Measurements from ENCODE around the gene ADAM33. TPM values are rescaled to one million over a fixed set of nuclear protein-coding genes. Genes with fewer than 3 reads are reported as not detected.

The ADAM33 gene
- total RNA-seq, 6 donors from 2014 or later: 2.3 to 26.2 (median 10.5) TPM

DNA sequence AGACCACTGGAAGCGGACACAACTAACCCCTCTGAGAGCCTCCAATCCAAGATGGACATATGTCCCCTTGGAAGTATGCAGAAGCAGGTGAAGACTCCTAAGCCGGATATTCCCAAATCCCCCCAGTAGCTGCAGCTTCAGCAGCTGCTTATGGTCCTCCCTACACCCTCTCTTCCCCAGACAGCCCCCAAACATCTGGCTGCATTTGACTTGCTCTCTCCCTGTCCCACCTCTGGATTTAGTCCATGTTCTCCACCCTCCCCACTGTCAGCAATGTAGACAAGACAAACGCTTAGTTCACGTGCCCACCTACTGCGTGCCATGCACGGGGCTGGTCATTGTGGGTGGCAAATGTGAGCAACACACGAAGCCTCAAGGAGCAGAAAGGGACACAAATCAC lies 4.6 kb upstream of the ADAM33 start:
- H3K36me3 ChIP-seq: no peaks in the 10 kb centered on the region
- no peak overlapping the region for H3K27ac ChIP-seq
- peaks cover 11 to 16% (median 13%) of the 10 kb centered on the region in 4 donors for H3K4me1 ChIP-seq
- TF ChIP-seq, protein P1, sequence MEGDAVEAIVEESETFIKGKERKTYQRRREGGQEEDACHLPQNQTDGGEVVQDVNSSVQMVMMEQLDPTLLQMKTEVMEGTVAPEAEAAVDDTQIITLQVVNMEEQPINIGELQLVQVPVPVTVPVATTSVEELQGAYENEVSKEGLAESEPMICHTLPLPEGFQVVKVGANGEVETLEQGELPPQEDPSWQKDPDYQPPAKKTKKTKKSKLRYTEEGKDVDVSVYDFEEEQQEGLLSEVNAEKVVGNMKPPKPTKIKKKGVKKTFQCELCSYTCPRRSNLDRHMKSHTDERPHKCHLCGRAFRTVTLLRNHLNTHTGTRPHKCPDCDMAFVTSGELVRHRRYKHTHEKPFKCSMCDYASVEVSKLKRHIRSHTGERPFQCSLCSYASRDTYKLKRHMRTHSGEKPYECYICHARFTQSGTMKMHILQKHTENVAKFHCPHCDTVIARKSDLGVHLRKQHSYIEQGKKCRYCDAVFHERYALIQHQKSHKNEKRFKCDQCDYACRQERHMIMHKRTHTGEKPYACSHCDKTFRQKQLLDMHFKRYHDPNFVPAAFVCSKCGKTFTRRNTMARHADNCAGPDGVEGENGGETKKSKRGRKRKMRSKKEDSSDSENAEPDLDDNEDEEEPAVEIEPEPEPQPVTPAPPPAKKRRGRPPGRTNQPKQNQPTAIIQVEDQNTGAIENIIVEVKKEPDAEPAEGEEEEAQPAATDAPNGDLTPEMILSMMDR (IDR thresholded peaks at IDR 0.05): no peak
- TF ChIP-seq EP300 (IDR thresholded peaks at IDR 0.05) (no peak), POLR2AphosphoS5 (IDR thresholded peaks at IDR 0.05) (no peak), POLR2A (IDR thresholded peaks at IDR 0.05) (no peak)
- 80 to 87% methylated on average over 7 of the region's 7 CpGs for WGBS, 2 donors
- H3K27me3 ChIP-seq: peaks cover 0 to 10% (median 5%) of the 10 kb centered on the region in 4 donors
- no peaks in the 10 kb centered on the region for H3K9me3 ChIP-seq
- ATAC-seq (ENCODE audit: low FRiP score in 2 of 2): no peak
- no peak overlapping the region for H3K4me3 ChIP-seq
- no peak for DNase-seq

DNA sequence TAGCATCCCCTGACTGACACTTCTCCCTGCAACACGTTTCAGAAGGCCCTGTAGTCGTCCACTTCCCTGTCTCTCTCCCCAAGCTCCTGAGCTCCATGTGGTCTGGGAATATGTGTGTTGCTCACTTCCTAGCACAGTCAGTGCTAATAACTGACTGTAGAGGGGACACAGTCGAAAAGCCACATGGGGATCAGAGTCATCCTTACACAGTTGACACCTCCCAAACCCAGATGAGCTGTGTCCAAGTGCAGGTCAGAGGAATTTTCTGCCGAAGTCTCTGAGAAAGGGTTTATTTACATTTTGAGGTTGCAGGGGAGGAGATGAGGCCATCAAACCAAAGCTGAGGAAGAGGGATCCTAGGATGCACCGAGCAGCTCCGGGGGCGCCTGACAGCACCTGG lies 3.5 kb upstream of the ADAM33 start:
- ATAC-seq (ENCODE audit: low FRiP score in 2 of 2): no peak
- no peak overlapping the region for H3K27ac ChIP-seq
- peaks cover 15 to 19% (median 17%) of the 10 kb centered on the region in 4 donors for H3K4me1 ChIP-seq
- no peak overlapping the region for H3K4me3 ChIP-seq
- TF ChIP-seq, protein P1 (IDR thresholded peaks at IDR 0.05): no peak
- TF ChIP-seq POLR2AphosphoS5 (IDR thresholded peaks at IDR 0.05) (no peak), POLR2A (IDR thresholded peaks at IDR 0.05) (no peak), EP300 (IDR thresholded peaks at IDR 0.05) (no peak)
- no peaks in the 10 kb centered on the region for H3K36me3 ChIP-seq
- no peaks in the 10 kb centered on the region for H3K9me3 ChIP-seq
- no peak for DNase-seq
- H3K27me3 ChIP-seq: peaks cover 0 to 15% (median 5%) of the 10 kb centered on the region in 4 donors
- WGBS, 2 donors: 47 to 78% methylated on average over 4 to 7 of the region's 7 CpGs

DNA sequence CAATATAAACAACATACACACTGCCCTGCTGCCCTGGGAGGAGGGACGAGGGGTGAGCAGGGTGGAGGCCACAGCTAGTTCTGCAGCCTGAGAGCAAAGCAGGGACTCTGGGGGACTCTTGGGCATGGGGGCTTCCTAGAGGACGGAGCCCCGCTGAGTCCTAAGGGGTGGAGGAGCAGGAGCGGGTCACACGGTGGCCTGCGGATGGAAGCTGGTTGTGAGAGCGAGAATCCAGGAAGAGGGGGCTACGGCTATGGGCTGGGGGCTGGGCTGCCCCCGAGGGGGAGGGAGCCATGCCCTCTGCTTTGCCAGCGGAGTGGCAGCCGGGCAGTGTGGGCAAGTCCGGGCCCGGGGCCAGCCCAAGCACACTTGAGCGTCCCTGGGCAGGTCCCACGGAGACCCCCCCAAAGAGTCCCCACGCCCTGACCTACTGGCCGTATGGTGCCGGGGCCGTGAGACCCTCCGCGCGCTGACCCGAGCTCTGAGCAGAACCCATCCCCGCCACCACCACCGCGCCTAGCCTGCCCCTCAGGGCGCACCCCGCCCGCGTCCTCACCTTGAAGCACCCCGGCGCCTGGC lies 369 bp downstream of the ADAM33 start:
- DNase-seq: no peak
- Histone ChIP-seq H3K4me1 (peaks cover 15 to 25% (median 22%) of the 10 kb centered on the region in 4 donors), H3K27me3 (peaks cover 0 to 15% (median 5%) of the 10 kb centered on the region in 4 donors), H3K36me3 (no peaks in the 10 kb centered on the region), H3K9me3 (no peaks in the 10 kb centered on the region), H3K4me3 (peak overlapping the region; percentile 10 to 48 (median 40)), H3K27ac (peak overlapping the region in 3 of 4 donors; percentile 19 to 72 (median 65))
- TF ChIP-seq POLR2A (IDR thresholded peaks at IDR 0.05) (no peak), POLR2AphosphoS5 (IDR thresholded peaks at IDR 0.05) (no peak), EP300 (IDR thresholded peaks at IDR 0.05) (no peak)
- TF ChIP-seq, protein P1 (IDR thresholded peaks at IDR 0.05): no peak
- 23 to 33% methylated on average over 14 to 22 of the region's 32 CpGs for WGBS, 2 donors
- no peak for ATAC-seq (ENCODE audit: low FRiP score in 2 of 2)

DNA sequence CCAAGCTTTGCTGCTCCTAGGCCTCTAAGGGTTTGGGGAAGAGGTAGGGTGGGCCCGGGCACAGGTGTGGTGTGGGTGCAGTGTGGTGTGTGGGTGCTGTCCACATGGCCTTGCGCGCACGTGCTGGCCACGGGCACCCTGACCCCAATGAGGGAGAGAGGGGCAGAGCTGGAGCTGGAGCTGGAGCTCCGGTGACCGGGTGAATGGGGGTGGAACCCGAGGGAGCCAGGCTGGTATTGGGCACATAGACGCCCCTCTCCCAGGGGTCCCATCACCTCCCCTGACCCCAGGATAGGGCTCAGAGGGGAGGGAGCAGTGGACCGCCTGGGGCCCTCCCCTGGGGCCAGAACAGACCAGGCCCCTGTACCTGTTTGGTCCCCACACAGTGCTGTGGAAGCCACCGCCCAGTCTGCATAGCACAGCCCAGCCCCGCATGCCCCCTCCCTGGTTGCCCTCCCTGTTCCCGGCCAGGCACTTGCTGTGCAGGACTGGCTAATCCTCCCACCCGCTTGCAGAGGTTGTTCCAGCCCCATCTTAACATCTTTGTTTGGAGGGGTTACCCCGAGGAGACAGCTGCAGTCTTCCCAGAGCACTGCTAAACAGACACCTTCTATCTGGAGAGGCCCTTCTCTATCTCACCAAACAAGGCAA lies 984 bp downstream of the ADAM33 start:
- TF ChIP-seq EP300 (IDR thresholded peaks at IDR 0.05) (no peak), POLR2AphosphoS5 (IDR thresholded peaks at IDR 0.05) (no peak), POLR2A (IDR thresholded peaks at IDR 0.05) (no peak)
- TF ChIP-seq, protein P1 (IDR thresholded peaks at IDR 0.05): no peak
- H3K4me3 ChIP-seq: peak overlapping the region in 3 of 4 donors; percentile 34 to 48 (median 45)
- DNase-seq: no peak
- H3K27me3 ChIP-seq: peaks cover 0 to 15% (median 5%) of the 10 kb centered on the region in 4 donors
- ATAC-seq (ENCODE audit: low FRiP score in 2 of 2): peak in 1 of 2 donors; percentile 2
- peak overlapping the region in 3 of 4 donors; percentile 19 to 70 (median 65) for H3K27ac ChIP-seq
- 62 to 82% methylated on average over 5 to 10 of the region's 15 CpGs for WGBS, 2 donors
- peaks cover 15 to 25% (median 22%) of the 10 kb centered on the region in 4 donors for H3K4me1 ChIP-seq
- no peaks in the 10 kb centered on the region for H3K9me3 ChIP-seq
- no peaks in the 10 kb centered on the region for H3K36me3 ChIP-seq

Measured in upper lobe of left lung (tissue), 6 donors.